Activated CD4-positive, alpha-beta T cell treated with anti-CD3 and anti-CD28 coated beads, Interleukin-10, Interleukin-2, amounts not matched to agents 100 ng/mL and 50 ng/mL, durations not matched to agents 16 hours and 8 hours (primary cell): ENCODE results near the gene FREM1.
"Not testable (repeated sequence)": the region's sequence is repeated elsewhere in the genome, so short reads cannot be mapped to it uniquely, and the experiment has no call there.

Experiments used
- DNase-seq: peaks from one replicate; pipeline ENCODE4 v3.0.0-alpha.2; 2020

FREM1 gene

GRCh38 chr9:14909961-14910805 lies at the start of gene FREM1:
TSS of gene FREM1 (minus strand) at chr9:14910428. CDS start at chr9:14868977, 41,451 bp downstream.
- no peak for DNase-seq

GRCh38 chr9:14958989-14959388 lies 48.8 kb upstream of the FREM1 start:
- DNase-seq, result peak; percentile 25

GRCh38 chr9:14957109-14957508 lies 46.9 kb upstream of the FREM1 start:
- no peak for DNase-seq

- no peak for DNase-seq
Observed at GRCh38 chr9:14956208-14956607, 46.0 kb upstream of the FREM1 start.

GRCh38 chr9:14945351-14945750 lies 35.1 kb upstream of the FREM1 start:
- DNase-seq, result no peak

- no peak for DNase-seq
Observed at GRCh38 chr9:14941501-14942405, 31.5 kb upstream of the FREM1 start.

- no peak for DNase-seq
Observed at GRCh38 chr9:14939378-14939777, 29.1 kb upstream of the FREM1 start.

GRCh38 chr9:14937216-14937615 lies 27.0 kb upstream of the FREM1 start:
- DNase-seq, result no peak

- no peak for DNase-seq
Observed at GRCh38 chr9:14936491-14936890, 26.3 kb upstream of the FREM1 start.

- no peak for DNase-seq
Observed at GRCh38 chr9:14935964-14936363, 25.7 kb upstream of the FREM1 start.

- DNase-seq, result no peak
Observed at GRCh38 chr9:14935106-14935751, 25.0 kb upstream of the FREM1 start.

GRCh38 chr9:14932641-14933040 lies 22.4 kb upstream of the FREM1 start:
- no peak for DNase-seq

GRCh38 chr9:14932231-14932630 lies 22.0 kb upstream of the FREM1 start:
- no peak for DNase-seq

- DNase-seq, result no peak
Observed at GRCh38 chr9:14926941-14927624, 16.9 kb upstream of the FREM1 start.

GRCh38 chr9:14924230-14925219 lies 14.3 kb upstream of the FREM1 start:
- DNase-seq, result no peak

GRCh38 chr9:14923701-14924100 lies 13.5 kb upstream of the FREM1 start:
- DNase-seq, result no peak

GRCh38 chr9:14920805-14921204 lies 10.6 kb upstream of the FREM1 start:
- DNase-seq, result not testable (repeated sequence)

- no peak for DNase-seq
Observed at GRCh38 chr9:14913366-14913765, 3.1 kb upstream of the FREM1 start.

- DNase-seq, result no peak
Observed at GRCh38 chr9:14912859-14913258, 2.6 kb upstream of the FREM1 start.

GRCh38 chr9:14911046-14911445 lies 818 bp upstream of the FREM1 start:
- DNase-seq, result no peak

GRCh38 chr9:14909601-14909960 lies 647 bp downstream of the FREM1 start:
- DNase-seq, result no peak

- no peak for DNase-seq
Observed at GRCh38 chr9:14909181-14909580, 1.0 kb downstream of the FREM1 start.
